H9 (cell line): ENCODE data around the gene DOC2A. TPM values are rescaled to one million over a fixed set of nuclear protein-coding genes. Genes with fewer than 3 reads are reported as not detected.

Experiments
- DNase-seq: peaks from one replicate; pipeline ENCODE4 v3.0.0-alpha.2; 2017
- H2AFZ ChIP-seq: one replicate; pipeline ENCODE4 v1.6.1; 2013; ENCODE audit warnings: mild to moderate bottlenecking, low read length, control low read depth, moderate library complexity
- H2AK5ac ChIP-seq: 2 replicates; pipeline ENCODE4 v1.6.1; 2013; ENCODE audit warnings: low read length, control low read depth, mixed read lengths; ENCODE audit not compliant: insufficient read length
- H2BK120ac ChIP-seq: one replicate; pipeline ENCODE4 v1.6.1; 2013; ENCODE audit warnings: low read depth, mild to moderate bottlenecking, low read length, control low read depth, inconsistent platforms; ENCODE audit not compliant: poor library complexity, severe bottlenecking
- H2BK12ac ChIP-seq: 2 replicates; pipeline ENCODE4 v1.6.1; 2013; ENCODE audit warnings: low read length, control low read depth, mixed read lengths, low read depth; ENCODE audit not compliant: insufficient read length
- H2BK15ac ChIP-seq: 2 replicates; pipeline ENCODE4 v1.6.1; 2013; ENCODE audit warnings: low read depth, low read length, control low read depth
- H2BK20ac ChIP-seq: one replicate; pipeline ENCODE4 v1.6.1; 2013; ENCODE audit warnings: low read depth, mild to moderate bottlenecking, low read length, control low read depth, inconsistent platforms; ENCODE audit not compliant: poor library complexity, severe bottlenecking
- H2BK5ac ChIP-seq: 2 replicates; pipeline ENCODE4 v1.6.1; 2013; ENCODE audit warnings: low read length, control low read depth, mixed read lengths; ENCODE audit not compliant: insufficient read length
- H3K14ac ChIP-seq: 2 replicates; pipeline ENCODE4 v1.6.1; 2013; ENCODE audit warnings: low read length, control low read depth; ENCODE audit not compliant: insufficient read depth
- H3K18ac ChIP-seq: 2 replicates; pipeline ENCODE4 v1.6.1; 2013; ENCODE audit warnings: low read depth, mild to moderate bottlenecking, mixed read lengths, low read length, control low read depth; ENCODE audit not compliant: insufficient read length
- H3K23ac ChIP-seq: 2 replicates; pipeline ENCODE4 v1.6.1; 2013; ENCODE audit warnings: low read length, control low read depth, mixed read lengths, low read depth; ENCODE audit not compliant: insufficient read length
- H3K23me2 ChIP-seq: 2 replicates; pipeline ENCODE4 v1.6.1; 2013; ENCODE audit warnings: low read depth, mild to moderate bottlenecking, mixed read lengths, low read length, control low read depth; ENCODE audit not compliant: insufficient read length, poor library complexity, severe bottlenecking
- H3K27ac ChIP-seq: 2 replicates; pipeline ENCODE4 v1.5.1; 2013; ENCODE audit warnings: low read length, control low read depth, mixed read lengths, low read depth; ENCODE audit not compliant: insufficient read length
- H3K27me3 ChIP-seq: 2 replicates; pipeline ENCODE4 v1.6.1; 2013; ENCODE audit warnings: low read length, control low read depth, inconsistent platforms; ENCODE audit not compliant: insufficient read depth
- H3K4ac ChIP-seq: 2 replicates; pipeline ENCODE4 v1.6.1; 2013; ENCODE audit warnings: low read depth, mild to moderate bottlenecking, control low read depth, inconsistent platforms, low read length, moderate library complexity
- H3K4me1 ChIP-seq: 2 replicates; pipeline ENCODE4 v1.6.1; 2013; ENCODE audit warnings: low read length, control low read depth, inconsistent platforms; ENCODE audit not compliant: insufficient read depth
- H3K4me2 ChIP-seq: 2 replicates; pipeline ENCODE4 v1.6.1; 2013; ENCODE audit warnings: low read length, control low read depth, mixed read lengths; ENCODE audit not compliant: insufficient read length, insufficient read depth
- H3K56ac ChIP-seq: 2 replicates; pipeline ENCODE4 v1.6.1; 2013; ENCODE audit warnings: low read depth, mild to moderate bottlenecking, mixed read lengths, low read length, control low read depth; ENCODE audit not compliant: insufficient read length
- H3K79me1 ChIP-seq: 2 replicates; pipeline ENCODE4 v1.6.1; 2013; ENCODE audit warnings: low read depth, mild to moderate bottlenecking, moderate library complexity, low read length, control low read depth, inconsistent platforms; ENCODE audit not compliant: insufficient read depth, poor library complexity, severe bottlenecking
- H3K79me2 ChIP-seq: 2 replicates; pipeline ENCODE4 v1.6.1; 2013; ENCODE audit warnings: low read length, control low read depth, inconsistent platforms; ENCODE audit not compliant: insufficient read depth
- H3K9ac ChIP-seq: 2 replicates; pipeline ENCODE4 v1.6.1; 2013; ENCODE audit warnings: low read length, control low read depth, mixed read lengths; ENCODE audit not compliant: insufficient read length; ENCODE audit errors: extremely low read depth
- H3K9me3 ChIP-seq: one replicate; pipeline ENCODE4 v1.6.1; 2013; ENCODE audit warnings: low read depth, low read length, inconsistent platforms; ENCODE audit not compliant: control insufficient read depth
- H3T11ph ChIP-seq: one replicate; pipeline ENCODE4 v1.6.1; 2013; ENCODE audit warnings: mild to moderate bottlenecking, low read length, control low read depth, inconsistent platforms
- H4K20me1 ChIP-seq: one replicate; pipeline ENCODE4 v1.6.1; 2013; ENCODE audit not compliant: control insufficient read depth, insufficient read length, insufficient read depth
- H4K5ac ChIP-seq: 2 replicates; pipeline ENCODE4 v1.6.1; 2013; ENCODE audit warnings: low read depth, mild to moderate bottlenecking, mixed read lengths, low read length, control low read depth; ENCODE audit not compliant: insufficient read length
- H4K8ac ChIP-seq: replicated peaks from 2 replicates; pipeline ENCODE4 v1.6.1; 2013; ENCODE audit warnings: low read length, control low read depth, mixed read lengths, low read depth; ENCODE audit not compliant: insufficient read length
- H4K91ac ChIP-seq: 2 replicates; pipeline ENCODE4 v1.6.1; 2013; ENCODE audit warnings: low read depth, mild to moderate bottlenecking, moderate library complexity, mixed read lengths, low read length, control low read depth; ENCODE audit not compliant: insufficient read length
- H3K27ac Mint-ChIP-seq, 3 experiments: 2 replicates in 2 of 3; 3 replicates in 1 of 3; pipeline ENCODE4 v1.8.0; 2020 to 2021; ENCODE audit warnings: mixed read lengths in 3 of 3, mild to moderate bottlenecking in 1 of 3, moderate library complexity in 1 of 3
- H3K27me3 Mint-ChIP-seq: 2 replicates; pipeline ENCODE4 v1.8.0; 2021; ENCODE audit warnings: low read depth, mild to moderate bottlenecking, moderate library complexity, mixed read lengths
- H3K36me3 Mint-ChIP-seq, 3 experiments: 2 replicates in 2 of 3; 3 replicates in 1 of 3; pipeline ENCODE4 v1.8.0; 2020 to 2021; ENCODE audit warnings: low read depth in 3 of 3, mixed read lengths in 3 of 3; ENCODE audit not compliant: insufficient read depth in 1 of 3
- H3K4me1 Mint-ChIP-seq, 2 experiments: 2 replicates each; pipeline ENCODE4 v1.8.0; 2020; ENCODE audit warnings: mixed read lengths in 2 of 2
- H3K4me3 Mint-ChIP-seq, 2 experiments: 2 replicates in 1 of 2; 3 replicates in 1 of 2; pipeline ENCODE4 v1.8.0; 2020 to 2021; ENCODE audit warnings: mild to moderate bottlenecking in 2 of 2, mixed read lengths in 2 of 2, moderate library complexity in 1 of 2
- H3K9me3 Mint-ChIP-seq, 2 experiments: 2 replicates in 1 of 2; 3 replicates in 1 of 2; pipeline ENCODE4 v1.8.0; 2020; ENCODE audit warnings: mild to moderate bottlenecking in 2 of 2, mixed read lengths in 2 of 2, moderate library complexity in 1 of 2
- CTCF ChIP-seq: fragments of 200-600 bp; sonication (generic); conservative IDR thresholded peaks from 3 replicates; pipeline ENCODE4 v1.8.0; 2021; ENCODE audit warnings: antibody characterized with exemption, mild to moderate bottlenecking
- WGBS: extraction: QIAGEN DNeasy Blood & Tissue Kit; methylation state at CpG from one replicate; pipeline ENCODE4 v1.1.7; 2013; ENCODE audit warnings: missing lambda C conversion rate, low lambda C conversion rate, mixed read lengths; ENCODE audit not compliant: insufficient read length; ENCODE audit errors: extremely low coverage; 5-methylcytosine and 5-hydroxymethylcytosine counted together
- total RNA-seq: library from RNA; stranded (reverse); gene quantifications from 2 replicates; pipeline ENCODE4 v1.2.1, GENCODE V29; 2021

DOC2A gene
- total RNA-seq, 1 experiment from 2014 or later = 12.2 TPM

- no peaks in the 10 kb centered on the region; the same call in 1 of the 2 replicates for H3K4me1 ChIP-seq
These were observed 51.5 kb downstream of the DOC2A start for GRCh38 chr16:29959293-29959692.

More at GRCh38 chr16:29959293-29959692, 51.5 kb downstream of the DOC2A start:
- no peak for TF ChIP-seq CTCF
- H3K9ac ChIP-seq = no peak overlapping the region
- peaks cover 3 to 6% (median 6%) of the 10 kb centered on the region in 3 experiments; a peak in 6 of 7 replicates for H3K36me3 Mint-ChIP-seq
- H3K79me1 ChIP-seq = no peaks in the 10 kb centered on the region
- H2BK120ac ChIP-seq = no peak overlapping the region
- WGBS = no CpG with 5 or more reads among the region's 9 CpGs
- H3K4me2 ChIP-seq = no peak overlapping the region
- DNase-seq = no peak
- no peak overlapping the region for H2BK5ac ChIP-seq
- H3K79me2 ChIP-seq = no peaks in the 10 kb centered on the region
- H2AK5ac ChIP-seq = no peak overlapping the region
- no peak overlapping the region for H3K18ac ChIP-seq
- H4K20me1 ChIP-seq = no peaks in the 10 kb centered on the region
- peaks cover 13 to 16% of the 10 kb centered on the region in 2 experiments for H3K4me1 Mint-ChIP-seq
- H3K9me3 Mint-ChIP-seq = no peaks in the 10 kb centered on the region
- H2AFZ ChIP-seq = no peak overlapping the region
- peaks cover 4% of the 10 kb centered on the region for H3K27me3 Mint-ChIP-seq
- H3K4me3 Mint-ChIP-seq = no peak overlapping the region
- no peak overlapping the region for H3K27ac Mint-ChIP-seq
- no peak overlapping the region for H4K5ac ChIP-seq
- H3K14ac ChIP-seq = no peak overlapping the region
- H4K8ac ChIP-seq = no peak overlapping the region
- no peaks in the 10 kb centered on the region for H3K9me3 ChIP-seq
- peaks cover 9% of the 10 kb centered on the region for H3K23me2 ChIP-seq
- H4K91ac ChIP-seq = no peak overlapping the region
- no peak overlapping the region for H3K4ac ChIP-seq
- no peak overlapping the region for H3K27ac ChIP-seq
- no peak overlapping the region for H2BK12ac ChIP-seq
- H3K27me3 ChIP-seq = no peaks in the 10 kb centered on the region
- H2BK15ac ChIP-seq = no peak overlapping the region
- H2BK20ac ChIP-seq = no peak overlapping the region
- H3T11ph ChIP-seq = no peak overlapping the region
- no peak overlapping the region for H3K56ac ChIP-seq
- H3K23ac ChIP-seq = no peak overlapping the region
